ENCODE measurements around the gene MYOZ1.
A peak's percentile ranks its signal among the peaks of the same experiment; 100 is the strongest.

MYOZ1 gene

GRCh38 chr10:73591935-73592699, 49.2 kb downstream of the MYOZ1 start:
- H3K9me3 ChIP-seq (ENCODE audit: control insufficient read depth, low read length) = no peaks in the 10 kb centered on the region
- no peak overlapping the region for H3K9ac ChIP-seq
- H3K4me1 ChIP-seq = peaks cover 9% of the 10 kb centered on the region
- no peaks in the 10 kb centered on the region for H3K27me3 ChIP-seq (ENCODE audit: control insufficient read depth, insufficient read depth, low read length)
- H3K79me2 ChIP-seq = peaks cover 20% of the 10 kb centered on the region
- H3K4me3 ChIP-seq (ENCODE audit: low read depth, low read length) = no peak overlapping the region
- H2AFZ ChIP-seq = no peak overlapping the region
- H3K4me2 ChIP-seq (ENCODE audit: low read length) = no peak overlapping the region
- H3K36me3 ChIP-seq (ENCODE audit: control insufficient read depth, insufficient read depth, low read length) = no peaks in the 10 kb centered on the region
- H3K27ac ChIP-seq = no peak overlapping the region
- TF ChIP-seq CTCF (IDR thresholded peaks at IDR 0.05) = no peak

- H2AFZ ChIP-seq = no peak within 1 kb of the TSS
- H3K36me3 ChIP-seq (ENCODE audit: control insufficient read depth, insufficient read depth, low read length) = no peaks in the 10 kb centered on the region
- no peak within 1 kb of the TSS for H3K4me3 ChIP-seq (ENCODE audit: low read depth, low read length)
- H3K79me2 ChIP-seq = peaks cover 15% of the 10 kb centered on the region
- H3K27ac ChIP-seq = peak within 1 kb of the TSS; percentile 13
- H3K27me3 ChIP-seq (ENCODE audit: control insufficient read depth, insufficient read depth, low read length) = no peaks in the 10 kb centered on the region
- H3K4me2 ChIP-seq (ENCODE audit: low read length) = peak within 1 kb of the TSS; percentile 38
- no peak for TF ChIP-seq CTCF (IDR thresholded peaks at IDR 0.05)
- H3K9ac ChIP-seq = no peak within 1 kb of the TSS
- H3K9me3 ChIP-seq (ENCODE audit: control insufficient read depth, low read length) = no peaks in the 10 kb centered on the region
- peaks cover 13% of the 10 kb centered on the region for H3K4me1 ChIP-seq
These were observed 50.1 kb downstream of the MYOZ1 start, which contains the start of gene USP54 for GRCh38 chr10:73590881-73591799. TSS of gene USP54 (minus strand) at chr10:73591342. CDS start at chr10:73575658, 15,684 bp downstream.

DNA sequence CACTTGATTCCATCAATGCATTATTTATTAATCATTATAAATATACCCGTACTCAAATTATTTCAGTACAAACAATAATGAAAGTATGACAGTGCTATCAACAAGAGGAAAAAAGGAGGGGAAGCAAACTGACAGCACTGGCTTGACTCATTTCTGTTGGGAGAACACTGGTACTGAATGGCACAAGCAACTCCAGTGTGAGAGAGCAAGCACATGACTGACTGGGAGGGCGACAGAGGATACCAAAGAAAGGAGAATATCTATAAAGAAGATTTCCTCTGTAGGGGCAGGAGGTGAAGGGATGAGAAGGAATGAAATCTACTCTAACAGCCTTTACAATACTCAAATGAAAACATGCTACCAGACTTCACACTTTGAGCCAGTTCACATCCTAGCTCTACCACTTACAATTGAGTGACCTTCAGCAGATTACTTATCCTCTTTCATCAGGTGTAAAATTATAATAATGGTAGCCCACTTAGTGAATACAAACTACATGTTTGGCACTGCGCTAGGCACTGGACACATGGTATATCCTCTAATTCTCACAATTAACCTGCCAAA, 51.6 kb downstream of the MYOZ1 start:
- peaks cover 13% of the 10 kb centered on the region for H3K4me1 ChIP-seq

GRCh38 chr10:73588656-73589055, 52.6 kb downstream of the MYOZ1 start:
- no peak for TF ChIP-seq CTCF (IDR thresholded peaks at IDR 0.05)
- Histone ChIP-seq H3K36me3 (ENCODE audit: control insufficient read depth, insufficient read depth, low read length) (no peaks in the 10 kb centered on the region), H3K9ac (no peak overlapping the region), H3K4me2 (ENCODE audit: low read length) (no peak overlapping the region), H3K4me3 (ENCODE audit: low read depth, low read length) (no peak overlapping the region), H2AFZ (no peak overlapping the region), H3K27ac (no peak overlapping the region), H3K4me1 (peaks cover 13% of the 10 kb centered on the region), H3K27me3 (ENCODE audit: control insufficient read depth, insufficient read depth, low read length) (no peaks in the 10 kb centered on the region), H3K79me2 (peaks cover 7% of the 10 kb centered on the region), H3K9me3 (ENCODE audit: control insufficient read depth, low read length) (no peaks in the 10 kb centered on the region)

More for the DNA sequence above, 51.6 kb downstream of the MYOZ1 start:
- no peaks in the 10 kb centered on the region for H3K9me3 ChIP-seq (ENCODE audit: control insufficient read depth, low read length)
- no peak overlapping the region for H3K4me2 ChIP-seq (ENCODE audit: low read length)
- no peak overlapping the region for H3K27ac ChIP-seq
- no peak overlapping the region for H3K4me3 ChIP-seq (ENCODE audit: low read depth, low read length)
- H3K9ac ChIP-seq = no peak overlapping the region
- no peaks in the 10 kb centered on the region for H3K27me3 ChIP-seq (ENCODE audit: control insufficient read depth, insufficient read depth, low read length)
- no peak overlapping the region for H2AFZ ChIP-seq
- H3K36me3 ChIP-seq (ENCODE audit: control insufficient read depth, insufficient read depth, low read length) = no peaks in the 10 kb centered on the region
- peaks cover 7% of the 10 kb centered on the region for H3K79me2 ChIP-seq
- no peak for TF ChIP-seq CTCF (IDR thresholded peaks at IDR 0.05)
